H9 (cell line): ENCODE results near the gene DOC2A. TPM values are rescaled to one million over a fixed set of nuclear protein-coding genes. Genes with fewer than 3 reads are reported as not detected.

Source experiments
- DNase-seq: peaks from one replicate; pipeline ENCODE4 v3.0.0-alpha.2; 2017
- H2AFZ ChIP-seq: one replicate; pipeline ENCODE4 v1.6.1; 2013; ENCODE audit warnings: mild to moderate bottlenecking, low read length, control low read depth, moderate library complexity
- H2AK5ac ChIP-seq: 2 replicates; pipeline ENCODE4 v1.6.1; 2013; ENCODE audit warnings: low read length, control low read depth, mixed read lengths; ENCODE audit not compliant: insufficient read length
- H2BK120ac ChIP-seq: one replicate; pipeline ENCODE4 v1.6.1; 2013; ENCODE audit warnings: low read depth, mild to moderate bottlenecking, low read length, control low read depth, inconsistent platforms; ENCODE audit not compliant: poor library complexity, severe bottlenecking
- H2BK12ac ChIP-seq: 2 replicates; pipeline ENCODE4 v1.6.1; 2013; ENCODE audit warnings: low read length, control low read depth, mixed read lengths, low read depth; ENCODE audit not compliant: insufficient read length
- H2BK15ac ChIP-seq: 2 replicates; pipeline ENCODE4 v1.6.1; 2013; ENCODE audit warnings: low read depth, low read length, control low read depth
- H2BK20ac ChIP-seq: one replicate; pipeline ENCODE4 v1.6.1; 2013; ENCODE audit warnings: low read depth, mild to moderate bottlenecking, low read length, control low read depth, inconsistent platforms; ENCODE audit not compliant: poor library complexity, severe bottlenecking
- H2BK5ac ChIP-seq: 2 replicates; pipeline ENCODE4 v1.6.1; 2013; ENCODE audit warnings: low read length, control low read depth, mixed read lengths; ENCODE audit not compliant: insufficient read length
- H3K14ac ChIP-seq: 2 replicates; pipeline ENCODE4 v1.6.1; 2013; ENCODE audit warnings: low read length, control low read depth; ENCODE audit not compliant: insufficient read depth
- H3K18ac ChIP-seq: 2 replicates; pipeline ENCODE4 v1.6.1; 2013; ENCODE audit warnings: low read depth, mild to moderate bottlenecking, mixed read lengths, low read length, control low read depth; ENCODE audit not compliant: insufficient read length
- H3K23ac ChIP-seq: 2 replicates; pipeline ENCODE4 v1.6.1; 2013; ENCODE audit warnings: low read length, control low read depth, mixed read lengths, low read depth; ENCODE audit not compliant: insufficient read length
- H3K23me2 ChIP-seq: 2 replicates; pipeline ENCODE4 v1.6.1; 2013; ENCODE audit warnings: low read depth, mild to moderate bottlenecking, mixed read lengths, low read length, control low read depth; ENCODE audit not compliant: insufficient read length, poor library complexity, severe bottlenecking
- H3K27ac ChIP-seq: 2 replicates; pipeline ENCODE4 v1.5.1; 2013; ENCODE audit warnings: low read length, control low read depth, mixed read lengths, low read depth; ENCODE audit not compliant: insufficient read length
- H3K27me3 ChIP-seq: 2 replicates; pipeline ENCODE4 v1.6.1; 2013; ENCODE audit warnings: low read length, control low read depth, inconsistent platforms; ENCODE audit not compliant: insufficient read depth
- H3K4ac ChIP-seq: 2 replicates; pipeline ENCODE4 v1.6.1; 2013; ENCODE audit warnings: low read depth, mild to moderate bottlenecking, control low read depth, inconsistent platforms, low read length, moderate library complexity
- H3K4me1 ChIP-seq: 2 replicates; pipeline ENCODE4 v1.6.1; 2013; ENCODE audit warnings: low read length, control low read depth, inconsistent platforms; ENCODE audit not compliant: insufficient read depth
- H3K4me2 ChIP-seq: 2 replicates; pipeline ENCODE4 v1.6.1; 2013; ENCODE audit warnings: low read length, control low read depth, mixed read lengths; ENCODE audit not compliant: insufficient read length, insufficient read depth
- H3K56ac ChIP-seq: 2 replicates; pipeline ENCODE4 v1.6.1; 2013; ENCODE audit warnings: low read depth, mild to moderate bottlenecking, mixed read lengths, low read length, control low read depth; ENCODE audit not compliant: insufficient read length
- H3K79me1 ChIP-seq: 2 replicates; pipeline ENCODE4 v1.6.1; 2013; ENCODE audit warnings: low read depth, mild to moderate bottlenecking, moderate library complexity, low read length, control low read depth, inconsistent platforms; ENCODE audit not compliant: insufficient read depth, poor library complexity, severe bottlenecking
- H3K79me2 ChIP-seq: 2 replicates; pipeline ENCODE4 v1.6.1; 2013; ENCODE audit warnings: low read length, control low read depth, inconsistent platforms; ENCODE audit not compliant: insufficient read depth
- H3K9ac ChIP-seq: 2 replicates; pipeline ENCODE4 v1.6.1; 2013; ENCODE audit warnings: low read length, control low read depth, mixed read lengths; ENCODE audit not compliant: insufficient read length; ENCODE audit errors: extremely low read depth
- H3K9me3 ChIP-seq: one replicate; pipeline ENCODE4 v1.6.1; 2013; ENCODE audit warnings: low read depth, low read length, inconsistent platforms; ENCODE audit not compliant: control insufficient read depth
- H3T11ph ChIP-seq: one replicate; pipeline ENCODE4 v1.6.1; 2013; ENCODE audit warnings: mild to moderate bottlenecking, low read length, control low read depth, inconsistent platforms
- H4K20me1 ChIP-seq: one replicate; pipeline ENCODE4 v1.6.1; 2013; ENCODE audit not compliant: control insufficient read depth, insufficient read length, insufficient read depth
- H4K5ac ChIP-seq: 2 replicates; pipeline ENCODE4 v1.6.1; 2013; ENCODE audit warnings: low read depth, mild to moderate bottlenecking, mixed read lengths, low read length, control low read depth; ENCODE audit not compliant: insufficient read length
- H4K8ac ChIP-seq: replicated peaks from 2 replicates; pipeline ENCODE4 v1.6.1; 2013; ENCODE audit warnings: low read length, control low read depth, mixed read lengths, low read depth; ENCODE audit not compliant: insufficient read length
- H4K91ac ChIP-seq: 2 replicates; pipeline ENCODE4 v1.6.1; 2013; ENCODE audit warnings: low read depth, mild to moderate bottlenecking, moderate library complexity, mixed read lengths, low read length, control low read depth; ENCODE audit not compliant: insufficient read length
- H3K27ac Mint-ChIP-seq, 3 experiments: 2 replicates in 2 of 3; 3 replicates in 1 of 3; pipeline ENCODE4 v1.8.0; 2020 to 2021; ENCODE audit warnings: mixed read lengths in 3 of 3, mild to moderate bottlenecking in 1 of 3, moderate library complexity in 1 of 3
- H3K27me3 Mint-ChIP-seq: 2 replicates; pipeline ENCODE4 v1.8.0; 2021; ENCODE audit warnings: low read depth, mild to moderate bottlenecking, moderate library complexity, mixed read lengths
- H3K36me3 Mint-ChIP-seq, 3 experiments: 2 replicates in 2 of 3; 3 replicates in 1 of 3; pipeline ENCODE4 v1.8.0; 2020 to 2021; ENCODE audit warnings: low read depth in 3 of 3, mixed read lengths in 3 of 3; ENCODE audit not compliant: insufficient read depth in 1 of 3
- H3K4me1 Mint-ChIP-seq, 2 experiments: 2 replicates each; pipeline ENCODE4 v1.8.0; 2020; ENCODE audit warnings: mixed read lengths in 2 of 2
- H3K4me3 Mint-ChIP-seq, 2 experiments: 2 replicates in 1 of 2; 3 replicates in 1 of 2; pipeline ENCODE4 v1.8.0; 2020 to 2021; ENCODE audit warnings: mild to moderate bottlenecking in 2 of 2, mixed read lengths in 2 of 2, moderate library complexity in 1 of 2
- H3K9me3 Mint-ChIP-seq, 2 experiments: 2 replicates in 1 of 2; 3 replicates in 1 of 2; pipeline ENCODE4 v1.8.0; 2020; ENCODE audit warnings: mild to moderate bottlenecking in 2 of 2, mixed read lengths in 2 of 2, moderate library complexity in 1 of 2
- WGBS: extraction: QIAGEN DNeasy Blood & Tissue Kit; methylation state at CpG from one replicate; pipeline ENCODE4 v1.1.7; 2013; ENCODE audit warnings: missing lambda C conversion rate, low lambda C conversion rate, mixed read lengths; ENCODE audit not compliant: insufficient read length; ENCODE audit errors: extremely low coverage; 5-methylcytosine and 5-hydroxymethylcytosine counted together
- total RNA-seq: library from RNA; stranded (reverse); gene quantifications from 2 replicates; pipeline ENCODE4 v1.2.1, GENCODE V29; 2021
- TF ChIP-seq, protein P1 (sequence below): fragments of 200-600 bp; sonication (generic); conservative IDR thresholded peaks from 3 replicates; pipeline ENCODE4 v1.8.0; 2021; ENCODE audit warnings: antibody characterized with exemption, mild to moderate bottlenecking

The DOC2A gene
- total RNA-seq, 1 experiment from 2014 or later: 12.2 TPM

- Histone ChIP-seq H3K23me2 (peaks cover 14% of the 10 kb centered on the region), H3K27me3 (peaks cover 3% of the 10 kb centered on the region; the same call in 1 of the 2 replicates), H2BK5ac (no peak overlapping the region), H3K18ac (no peak overlapping the region), H2BK120ac (no peak overlapping the region), H3K4ac (no peak overlapping the region), H2BK20ac (no peak overlapping the region), H3K9ac (no peak overlapping the region), H3K4me2 (no peak overlapping the region), H3K79me2 (peaks cover 5% of the 10 kb centered on the region; the same call in 1 of the 2 replicates), H2BK15ac (no peak overlapping the region), H3K27ac (no peak overlapping the region), H2AFZ (no peak overlapping the region), H3T11ph (no peak overlapping the region), H3K23ac (no peak overlapping the region), H4K5ac (no peak overlapping the region), H3K14ac (no peak overlapping the region), H2AK5ac (no peak overlapping the region), H2BK12ac (no peak overlapping the region), H3K4me1 (peaks cover 3% of the 10 kb centered on the region; the same call in 1 of the 2 replicates), H3K79me1 (peaks cover 7% of the 10 kb centered on the region), H3K9me3 (peaks cover 7% of the 10 kb centered on the region), H4K91ac (no peak overlapping the region), H3K56ac (no peak overlapping the region), H4K8ac (no peak overlapping the region), H4K20me1 (no peaks in the 10 kb centered on the region)
- H3K4me1 Mint-ChIP-seq: peaks cover 29% of the 10 kb centered on the region in 2 experiments
- peaks cover 35 to 46% (median 45%) of the 10 kb centered on the region in 3 experiments for H3K36me3 Mint-ChIP-seq
- peaks cover 16% of the 10 kb centered on the region for H3K27me3 Mint-ChIP-seq
- WGBS: no CpG with 5 or more reads among the region's 1 CpG
- H3K27ac Mint-ChIP-seq: no peak overlapping the region
- TF ChIP-seq, protein P1, sequence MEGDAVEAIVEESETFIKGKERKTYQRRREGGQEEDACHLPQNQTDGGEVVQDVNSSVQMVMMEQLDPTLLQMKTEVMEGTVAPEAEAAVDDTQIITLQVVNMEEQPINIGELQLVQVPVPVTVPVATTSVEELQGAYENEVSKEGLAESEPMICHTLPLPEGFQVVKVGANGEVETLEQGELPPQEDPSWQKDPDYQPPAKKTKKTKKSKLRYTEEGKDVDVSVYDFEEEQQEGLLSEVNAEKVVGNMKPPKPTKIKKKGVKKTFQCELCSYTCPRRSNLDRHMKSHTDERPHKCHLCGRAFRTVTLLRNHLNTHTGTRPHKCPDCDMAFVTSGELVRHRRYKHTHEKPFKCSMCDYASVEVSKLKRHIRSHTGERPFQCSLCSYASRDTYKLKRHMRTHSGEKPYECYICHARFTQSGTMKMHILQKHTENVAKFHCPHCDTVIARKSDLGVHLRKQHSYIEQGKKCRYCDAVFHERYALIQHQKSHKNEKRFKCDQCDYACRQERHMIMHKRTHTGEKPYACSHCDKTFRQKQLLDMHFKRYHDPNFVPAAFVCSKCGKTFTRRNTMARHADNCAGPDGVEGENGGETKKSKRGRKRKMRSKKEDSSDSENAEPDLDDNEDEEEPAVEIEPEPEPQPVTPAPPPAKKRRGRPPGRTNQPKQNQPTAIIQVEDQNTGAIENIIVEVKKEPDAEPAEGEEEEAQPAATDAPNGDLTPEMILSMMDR: no peak
- DNase-seq: no peak
- H3K4me3 Mint-ChIP-seq: peak overlapping the region in 1 of 2 experiments; percentile 95; a peak in 1 of 5 replicates
- H3K9me3 Mint-ChIP-seq: peaks cover 14 to 16% of the 10 kb centered on the region in 2 experiments
These were observed 38.3 kb downstream of the DOC2A start for GRCh38 chr16:29972500-29972899.
